GM12874 (cell line): Measurements from ENCODE around the gene PHLDB1.

Experiments
- TF ChIP-seq, protein P1 (sequence below): IDR thresholded peaks from 2 replicates; pipeline ENCODE4 v1.5.1; 2011; ENCODE audit warnings: low read depth, mild to moderate bottlenecking, control low read depth, low read length, moderate library complexity; ENCODE audit not compliant: insufficient read depth

PHLDB1 gene

DNA sequence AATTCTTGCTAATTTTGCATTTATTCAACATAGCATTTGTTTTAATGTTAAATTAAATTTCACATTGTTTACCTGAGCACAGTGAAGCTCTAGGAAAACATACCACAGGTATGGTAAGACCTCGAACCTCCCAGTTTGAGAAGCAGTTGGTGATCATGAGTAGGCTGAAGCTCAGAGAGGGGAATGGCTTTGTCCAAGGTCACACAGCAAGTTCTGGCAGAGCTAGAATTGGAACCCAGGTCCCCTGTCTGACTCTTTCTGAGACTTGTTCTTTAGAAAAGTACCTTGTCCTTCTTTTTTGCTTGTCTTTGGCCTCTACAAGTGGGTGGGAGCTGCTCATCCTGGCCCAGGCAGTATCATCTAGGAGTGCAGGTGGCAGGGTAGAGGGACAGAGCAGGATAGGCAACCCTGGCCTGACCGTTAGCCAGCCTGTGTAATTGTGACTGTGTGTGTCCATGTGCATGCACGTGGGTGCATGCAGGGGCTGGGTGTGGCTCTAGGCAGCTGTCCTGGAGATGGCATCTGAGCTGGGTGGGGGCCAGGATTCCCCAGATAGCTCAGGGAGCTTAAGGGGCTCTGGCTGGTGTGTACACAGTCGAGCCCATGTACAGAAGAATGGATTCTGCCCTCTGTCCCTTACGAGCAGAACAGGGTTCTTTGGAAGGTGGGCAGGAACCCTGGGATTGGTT, 21.6 kb downstream of the PHLDB1 start:
- TF ChIP-seq, protein P1, sequence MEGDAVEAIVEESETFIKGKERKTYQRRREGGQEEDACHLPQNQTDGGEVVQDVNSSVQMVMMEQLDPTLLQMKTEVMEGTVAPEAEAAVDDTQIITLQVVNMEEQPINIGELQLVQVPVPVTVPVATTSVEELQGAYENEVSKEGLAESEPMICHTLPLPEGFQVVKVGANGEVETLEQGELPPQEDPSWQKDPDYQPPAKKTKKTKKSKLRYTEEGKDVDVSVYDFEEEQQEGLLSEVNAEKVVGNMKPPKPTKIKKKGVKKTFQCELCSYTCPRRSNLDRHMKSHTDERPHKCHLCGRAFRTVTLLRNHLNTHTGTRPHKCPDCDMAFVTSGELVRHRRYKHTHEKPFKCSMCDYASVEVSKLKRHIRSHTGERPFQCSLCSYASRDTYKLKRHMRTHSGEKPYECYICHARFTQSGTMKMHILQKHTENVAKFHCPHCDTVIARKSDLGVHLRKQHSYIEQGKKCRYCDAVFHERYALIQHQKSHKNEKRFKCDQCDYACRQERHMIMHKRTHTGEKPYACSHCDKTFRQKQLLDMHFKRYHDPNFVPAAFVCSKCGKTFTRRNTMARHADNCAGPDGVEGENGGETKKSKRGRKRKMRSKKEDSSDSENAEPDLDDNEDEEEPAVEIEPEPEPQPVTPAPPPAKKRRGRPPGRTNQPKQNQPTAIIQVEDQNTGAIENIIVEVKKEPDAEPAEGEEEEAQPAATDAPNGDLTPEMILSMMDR = no peak

- TF ChIP-seq, protein P1 = no peak
These were observed 22.6 kb downstream of the PHLDB1 start for GRCh38 chr11:118629761-118630661.

DNA sequence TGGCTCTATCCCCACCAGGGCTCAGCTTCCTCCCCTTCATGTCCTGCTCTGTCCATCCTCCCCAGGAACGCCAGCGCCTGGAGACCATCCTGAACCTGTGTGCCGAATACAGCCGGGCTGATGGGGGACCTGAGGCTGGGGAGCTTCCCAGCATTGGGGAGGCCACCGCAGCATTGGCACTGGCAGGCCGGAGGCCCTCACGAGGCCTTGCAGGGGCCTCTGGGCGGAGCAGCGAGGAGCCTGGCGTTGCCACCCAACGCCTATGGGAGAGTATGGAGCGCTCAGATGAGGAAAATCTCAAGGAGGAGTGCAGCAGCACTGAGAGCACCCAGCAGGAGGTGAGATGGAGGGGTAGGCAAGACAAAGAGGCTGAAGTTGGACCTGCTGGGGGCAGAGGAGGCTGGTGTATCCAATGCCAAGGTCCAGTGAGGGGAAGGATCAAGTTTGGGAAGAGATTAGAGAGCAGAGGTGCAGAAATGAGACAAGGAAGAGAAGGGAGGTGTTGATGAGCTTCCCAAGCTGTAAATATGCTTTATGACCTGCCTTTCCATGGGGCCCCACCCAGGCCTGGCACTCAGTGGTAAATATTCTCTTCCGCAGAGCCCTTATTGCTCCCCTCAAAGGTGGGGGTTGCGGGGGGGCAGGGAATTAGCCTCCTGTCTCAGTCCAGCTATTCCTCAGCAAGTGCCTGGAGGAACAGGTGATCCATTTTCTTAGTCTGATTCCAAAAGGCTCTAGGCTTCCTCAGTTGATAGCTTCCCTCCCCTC, 23.9 kb downstream of the PHLDB1 start:
- TF ChIP-seq, protein P1 = no peak

GRCh38 chr11:118632577-118633318, 25.3 kb downstream of the PHLDB1 start:
- TF ChIP-seq, protein P1 = no peak

DNA sequence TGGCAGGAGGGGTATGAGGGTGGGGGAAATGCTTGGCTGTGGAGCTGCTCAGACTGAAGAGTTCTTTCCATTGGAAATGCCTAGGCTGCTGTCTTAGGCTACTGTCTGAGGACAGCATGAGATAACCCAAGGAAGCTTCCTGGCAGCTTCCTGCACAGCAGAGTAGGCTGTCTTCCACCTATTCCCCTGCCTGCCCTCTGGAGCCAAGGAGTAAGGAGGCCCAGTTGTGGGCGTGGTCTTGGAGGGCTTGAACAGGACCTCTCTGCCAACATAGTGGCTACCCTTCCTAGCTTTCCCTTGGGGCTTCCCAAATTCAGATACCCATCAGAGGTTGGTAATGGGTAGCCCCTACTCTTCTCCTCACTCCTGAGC, 25.9 kb downstream of the PHLDB1 start:
- TF ChIP-seq, protein P1 = no peak

DNA sequence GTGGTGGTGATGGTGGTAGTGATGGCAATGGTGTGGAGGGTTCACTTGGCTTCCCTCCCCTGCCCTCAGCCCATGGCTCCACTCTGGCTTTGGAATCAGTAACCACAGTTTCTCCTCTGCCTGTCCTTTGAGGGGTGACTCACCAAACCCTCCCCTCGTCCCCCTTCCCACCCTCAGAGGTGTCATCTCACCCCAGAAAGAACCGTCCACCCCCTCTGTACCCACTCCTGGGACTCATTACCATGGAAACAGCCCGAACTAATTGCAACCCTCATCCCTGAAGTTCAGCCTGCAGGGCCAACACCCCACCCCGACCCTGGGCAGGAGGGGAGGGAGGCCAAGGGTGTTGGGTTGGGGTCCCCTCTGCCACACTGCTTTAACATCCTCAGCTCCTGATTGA, 26.6 kb downstream of the PHLDB1 start:
- TF ChIP-seq, protein P1 = no peak
